AG04449 (cell line): ENCODE results near the gene CCDC120.

Experiments used
- CTCF ChIA-PET: fragments of 350-600 bp; formaldehyde crosslinking; extraction: SDS; loops from one replicate; lab custom pipeline; 2021; ENCODE audit warnings: antibody characterized with exemption; lab: Yijun Ruan, JAX
- POLR2A ChIA-PET: fragments of 400-600, 350-600 bp; formaldehyde crosslinking; extraction: SDS; loops from one replicate; lab custom pipeline; 2020; ENCODE audit warnings: antibody characterized with exemption, inconsistent platforms; lab: Yijun Ruan, JAX
- DNase-seq: peaks from one replicate; pipeline ENCODE4 v3.0.0-alpha.2; 2010; ENCODE audit warnings: low read depth, low spot score
- H3K4me3 ChIP-seq: 2 replicates; pipeline ENCODE4 v1.5.1; 2011; ENCODE audit warnings: low read depth, mild to moderate bottlenecking, control low read depth, low read length
- CTCF ChIP-seq: IDR thresholded peaks from one replicate; pipeline ENCODE4 v1.5.1; 2011; ENCODE audit warnings: mild to moderate bottlenecking, moderate library complexity, low read length, control low read depth, inconsistent platforms; ENCODE audit not compliant: insufficient read depth; ENCODE audit errors: missing control alignments

The CCDC120 gene

GRCh38 chrX:49082271-49082871 is 23.6 kb downstream of the CCDC120 start:
- POLR2A ChIA-PET, result no interaction called here
- CTCF ChIA-PET, result no interaction called here
- H3K4me3 ChIP-seq, result no peak overlapping the region
- no peak for DNase-seq
- no peak for TF ChIP-seq CTCF

- no peak overlapping the region for H3K4me3 ChIP-seq
- no peak for DNase-seq
- ChIA-PET POLR2A (no interaction called here), CTCF (interaction anchor here (1.3 to 1.6 kb wide), 2 partner anchors 9 to 46 kb away, joined by 4 read pairs; no protein-coding TSS in a partner anchor)
- no peak for TF ChIP-seq CTCF
These were observed 30.8 kb downstream of the CCDC120 start for GRCh38 chrX:49089553-49089952.

- H3K4me3 ChIP-seq, result no peak overlapping the region
- CTCF ChIA-PET, result interaction anchor here (0.9 to 1.5 kb wide), 3 partner anchors 10 to 59 kb away, joined by 3 to 5 read pairs (median 3); no protein-coding TSS in a partner anchor
- POLR2A ChIA-PET, result no interaction called here
- no peak for DNase-seq
- TF ChIP-seq CTCF, result no peak
These were observed 37.6 kb downstream of the CCDC120 start for GRCh38 chrX:49096419-49096818.

- DNase-seq, result peak; percentile 41
- peak overlapping the region; percentile 72 for H3K4me3 ChIP-seq
- ChIA-PET CTCF (interaction anchor here (1.0 kb wide), 1 partner anchor 155 kb away, joined by 3 read pairs; no protein-coding TSS in a partner anchor), POLR2A (no interaction called here)
- no peak for TF ChIP-seq CTCF
These were observed 42.2 kb downstream of the CCDC120 start for GRCh38 chrX:49100704-49101628.

GRCh38 chrX:49101629-49101984 is 42.8 kb downstream of the CCDC120 start:
- ChIA-PET CTCF (interaction anchor here (1.0 to 1.4 kb wide), 2 partner anchors 54 to 156 kb away, joined by 3 read pairs; no protein-coding TSS in a partner anchor), POLR2A (no interaction called here)

More at GRCh38 chrX:49101629-49101984, 42.8 kb downstream of the CCDC120 start:
- no peak for DNase-seq
- TF ChIP-seq CTCF, result no peak
- H3K4me3 ChIP-seq, result peak overlapping the region; percentile 58
